Measurements from ENCODE around the gene PSMG1.

The PSMG1 gene

DNA sequence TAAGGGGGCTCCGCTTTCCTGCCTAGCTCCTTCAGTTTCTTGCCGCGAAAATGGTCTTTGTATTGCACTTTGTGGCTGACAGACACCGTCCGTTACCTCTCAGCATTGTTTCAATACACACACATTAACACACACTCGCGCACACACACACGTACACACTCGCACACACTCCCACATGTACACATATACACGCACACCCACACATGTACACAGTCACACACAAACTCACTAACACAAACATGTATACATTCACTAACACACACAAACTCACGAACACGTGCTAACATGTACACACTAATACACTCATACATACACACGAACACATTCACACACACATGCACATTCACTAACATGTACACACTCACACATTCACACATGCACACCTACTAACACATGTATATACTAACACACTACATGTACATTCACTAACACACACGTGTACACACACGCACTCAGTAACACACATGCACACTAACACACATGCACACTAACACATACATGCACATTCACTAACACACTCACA is 48.9 kb downstream of the PSMG1 start:
- TF ChIP-seq, protein P1, sequence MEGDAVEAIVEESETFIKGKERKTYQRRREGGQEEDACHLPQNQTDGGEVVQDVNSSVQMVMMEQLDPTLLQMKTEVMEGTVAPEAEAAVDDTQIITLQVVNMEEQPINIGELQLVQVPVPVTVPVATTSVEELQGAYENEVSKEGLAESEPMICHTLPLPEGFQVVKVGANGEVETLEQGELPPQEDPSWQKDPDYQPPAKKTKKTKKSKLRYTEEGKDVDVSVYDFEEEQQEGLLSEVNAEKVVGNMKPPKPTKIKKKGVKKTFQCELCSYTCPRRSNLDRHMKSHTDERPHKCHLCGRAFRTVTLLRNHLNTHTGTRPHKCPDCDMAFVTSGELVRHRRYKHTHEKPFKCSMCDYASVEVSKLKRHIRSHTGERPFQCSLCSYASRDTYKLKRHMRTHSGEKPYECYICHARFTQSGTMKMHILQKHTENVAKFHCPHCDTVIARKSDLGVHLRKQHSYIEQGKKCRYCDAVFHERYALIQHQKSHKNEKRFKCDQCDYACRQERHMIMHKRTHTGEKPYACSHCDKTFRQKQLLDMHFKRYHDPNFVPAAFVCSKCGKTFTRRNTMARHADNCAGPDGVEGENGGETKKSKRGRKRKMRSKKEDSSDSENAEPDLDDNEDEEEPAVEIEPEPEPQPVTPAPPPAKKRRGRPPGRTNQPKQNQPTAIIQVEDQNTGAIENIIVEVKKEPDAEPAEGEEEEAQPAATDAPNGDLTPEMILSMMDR (IDR thresholded peaks at IDR 0.05; ENCODE audit: borderline replicate concordance, insufficient read depth, low read depth, low read length), result no peak
- no peak overlapping the region for H3K4me3 ChIP-seq (ENCODE audit: low read depth, low read length)

DNA sequence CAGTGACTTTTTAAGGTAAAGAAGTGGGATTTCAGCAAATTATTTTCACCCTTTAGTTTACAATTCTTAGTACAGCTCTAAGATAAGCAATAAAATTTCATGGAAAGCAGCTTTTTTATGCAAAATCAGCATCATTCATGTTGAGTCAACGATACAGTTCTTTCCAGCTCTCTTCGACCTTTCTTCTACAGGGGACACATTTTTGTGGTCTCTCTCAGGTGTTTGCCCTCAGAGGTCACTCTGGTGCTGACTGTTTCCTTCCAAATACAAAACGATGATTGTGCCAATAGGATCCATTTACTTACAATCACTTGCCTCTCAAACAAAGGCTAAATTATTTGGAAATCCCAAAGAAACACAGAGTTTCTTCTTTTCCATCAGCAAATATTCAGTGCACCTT is 51.0 kb downstream of the PSMG1 start:
- TF ChIP-seq, protein P1 (IDR thresholded peaks at IDR 0.05; ENCODE audit: borderline replicate concordance, insufficient read depth, low read depth, low read length), result no peak
- no peak overlapping the region for H3K4me3 ChIP-seq (ENCODE audit: low read depth, low read length)

DNA sequence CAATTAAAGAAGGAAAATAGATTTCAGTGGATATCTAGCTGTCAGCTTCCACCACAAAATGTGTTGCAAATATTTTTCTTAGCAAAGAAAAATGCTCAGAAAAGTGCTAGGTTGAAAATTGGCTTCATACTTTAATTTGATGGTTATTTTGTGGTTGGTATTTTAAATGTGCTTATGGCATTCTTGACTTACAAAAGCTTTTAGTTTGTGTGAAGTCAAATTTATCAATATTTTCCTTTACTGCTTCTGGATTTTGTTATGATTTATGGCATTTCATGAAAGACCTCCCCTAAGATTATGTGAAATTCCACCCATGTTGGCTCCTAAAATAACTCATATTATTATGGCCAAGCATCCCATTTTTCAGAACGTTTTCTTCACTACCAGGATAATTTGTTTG is 51.5 kb downstream of the PSMG1 start:
- TF ChIP-seq, protein P1 (IDR thresholded peaks at IDR 0.05; ENCODE audit: borderline replicate concordance, insufficient read depth, low read depth, low read length), result no peak

DNA sequence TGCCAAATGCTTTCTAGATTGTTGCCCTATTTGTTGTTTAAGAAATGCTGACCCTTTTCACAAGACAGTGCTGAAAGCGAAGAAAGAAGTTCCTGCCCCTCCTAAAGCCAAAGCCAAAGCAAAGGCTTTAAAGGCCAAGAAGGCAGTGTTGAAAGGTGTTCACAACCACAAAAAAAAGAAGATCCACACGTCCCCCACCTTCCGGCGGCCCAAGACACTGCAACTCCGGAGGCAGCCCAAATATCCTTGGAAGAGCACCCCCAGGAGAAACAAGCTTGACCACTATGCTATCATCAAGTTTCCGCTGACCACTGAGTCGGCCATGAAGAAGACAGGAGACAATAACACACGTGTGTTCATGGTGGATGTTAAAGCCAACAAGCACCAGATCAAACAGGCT is 55.7 kb downstream of the PSMG1 start:
- TF ChIP-seq, protein P1 (IDR thresholded peaks at IDR 0.05; ENCODE audit: borderline replicate concordance, insufficient read depth, low read depth, low read length), result no peak
- H3K4me3 ChIP-seq (ENCODE audit: low read depth, low read length), result no peak overlapping the region

More for the DNA sequence above, 51.5 kb downstream of the PSMG1 start:
- H3K4me3 ChIP-seq (ENCODE audit: low read depth, low read length), result no peak overlapping the region

DNA sequence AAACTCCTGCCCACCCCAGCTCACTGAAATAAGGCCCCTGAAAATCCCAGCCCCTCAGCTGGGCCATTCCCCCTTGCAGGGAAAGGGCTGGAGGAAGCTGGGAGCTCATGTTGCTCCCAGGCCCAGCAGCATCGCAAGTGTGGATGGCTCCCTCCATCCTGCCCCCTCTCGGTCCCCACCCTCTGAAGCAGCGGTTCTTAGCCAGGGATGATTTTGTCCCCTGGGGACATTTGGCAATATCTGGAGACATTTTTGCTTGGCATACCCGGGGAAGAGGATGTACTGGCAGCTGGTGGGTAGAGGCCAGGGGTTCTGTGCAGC is 56.8 kb downstream of the PSMG1 start:
- TF ChIP-seq, protein P1 (IDR thresholded peaks at IDR 0.05; ENCODE audit: borderline replicate concordance, insufficient read depth, low read depth, low read length), result no peak
- H3K4me3 ChIP-seq (ENCODE audit: low read depth, low read length), result no peak overlapping the region

DNA sequence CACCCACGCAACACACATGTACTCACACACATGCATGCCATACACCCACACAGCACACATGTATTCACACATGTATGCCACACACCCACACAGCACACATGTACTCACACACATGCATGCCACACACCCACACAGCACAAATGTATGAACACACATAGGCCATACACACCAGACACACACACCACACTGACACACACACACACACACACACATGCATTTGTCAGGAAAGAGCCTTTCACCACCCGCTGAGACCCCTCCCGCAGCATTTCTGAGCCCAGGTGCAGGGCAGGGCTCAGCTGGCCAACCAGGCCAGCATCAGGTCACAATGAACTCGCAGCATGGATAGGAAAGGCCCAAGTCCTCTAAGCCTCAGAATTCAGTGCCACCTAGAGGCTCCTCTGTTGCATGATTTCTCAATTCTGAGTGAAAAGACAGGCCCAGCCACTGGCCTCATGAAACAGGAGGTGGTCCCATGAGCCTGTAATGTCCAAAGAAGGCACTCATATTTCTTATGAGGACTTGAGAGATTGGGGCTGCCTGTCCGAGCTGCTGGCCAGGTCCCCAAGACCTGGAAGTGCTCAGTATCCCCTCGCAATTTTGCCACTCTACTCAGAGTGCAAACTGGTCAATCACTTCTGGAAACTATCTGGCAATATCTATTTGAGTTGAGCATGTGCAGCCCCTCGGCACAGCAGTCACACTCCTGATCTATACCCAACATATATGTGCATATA is 57.3 kb downstream of the PSMG1 start:
- TF ChIP-seq, protein P1 (IDR thresholded peaks at IDR 0.05; ENCODE audit: borderline replicate concordance, insufficient read depth, low read depth, low read length), result peak; percentile 54
- no peak overlapping the region for H3K4me3 ChIP-seq (ENCODE audit: low read depth, low read length)

All from GM12875 (cell line).